GM18870 (cell line): ENCODE data around the gene CCL28.

Experiments
- ATAC-seq: cut with Tn5 transposase; IDR thresholded peaks from one replicate; pipeline ENCODE4 v1.9.1; 2021; ENCODE audit warnings: moderate library complexity; ENCODE audit not compliant: unreplicated experiment

The CCL28 gene

GRCh38 chr5:43358726-43359125, 53.5 kb downstream of the CCL28 start:
- ATAC-seq = no peak

- no peak for ATAC-seq
Observed at GRCh38 chr5:43358301-43358700, 53.9 kb downstream of the CCL28 start.

- ATAC-seq = no peak
Observed at GRCh38 chr5:43357878-43358281, 54.3 kb downstream of the CCL28 start.

- ATAC-seq = no peak
Observed at GRCh38 chr5:43357067-43357466, 55.1 kb downstream of the CCL28 start.

- no peak for ATAC-seq
Observed at GRCh38 chr5:43354774-43355173, 57.4 kb downstream of the CCL28 start.

GRCh38 chr5:43353668-43354067, 58.5 kb downstream of the CCL28 start:
- ATAC-seq = no peak

GRCh38 chr5:43352915-43353314, 59.3 kb downstream of the CCL28 start:
- no peak for ATAC-seq

- no peak for ATAC-seq
Observed at GRCh38 chr5:43352131-43352530, 60.1 kb downstream of the CCL28 start.

- ATAC-seq = no peak
Observed at GRCh38 chr5:43348861-43349363, 63.3 kb downstream of the CCL28 start.

- ATAC-seq = no peak
Observed at GRCh38 chr5:43348207-43348606, 64.0 kb downstream of the CCL28 start.

- no peak for ATAC-seq
Observed at GRCh38 chr5:43338862-43339261, 73.3 kb downstream of the CCL28 start.

GRCh38 chr5:43336159-43336558, 76.0 kb downstream of the CCL28 start:
- ATAC-seq = no peak

GRCh38 chr5:43335681-43336080, 76.5 kb downstream of the CCL28 start:
- no peak for ATAC-seq

GRCh38 chr5:43332401-43332800, 79.8 kb downstream of the CCL28 start:
- no peak for ATAC-seq
